Uterus (tissue), 2 donors: ENCODE results near the gene ELMO2.

Experiments
- POLR2A ChIP-seq, 2 donors: fragments of 450-650 bp; IDR thresholded peaks; one replicate each; pipeline ENCODE4 v1.6.1; 2016; ENCODE audit warnings: antibody characterized with exemption in 2 of 2, mild to moderate bottlenecking in 1 of 2, moderate library complexity in 1 of 2
- TF ChIP-seq, protein P1 (sequence below), 4 experiments: fragments of 200-600 bp in 2 of 4; fragments of 450-650 bp in 2 of 4; sonication (generic) in 2 of 4; IDR thresholded peaks; one replicate each; pipeline ENCODE4 v1.5.1; 2016 to 2019; ENCODE audit warnings: antibody characterized with exemption in 4 of 4, mild to moderate bottlenecking in 2 of 4, moderate library complexity in 1 of 4

DNA sequence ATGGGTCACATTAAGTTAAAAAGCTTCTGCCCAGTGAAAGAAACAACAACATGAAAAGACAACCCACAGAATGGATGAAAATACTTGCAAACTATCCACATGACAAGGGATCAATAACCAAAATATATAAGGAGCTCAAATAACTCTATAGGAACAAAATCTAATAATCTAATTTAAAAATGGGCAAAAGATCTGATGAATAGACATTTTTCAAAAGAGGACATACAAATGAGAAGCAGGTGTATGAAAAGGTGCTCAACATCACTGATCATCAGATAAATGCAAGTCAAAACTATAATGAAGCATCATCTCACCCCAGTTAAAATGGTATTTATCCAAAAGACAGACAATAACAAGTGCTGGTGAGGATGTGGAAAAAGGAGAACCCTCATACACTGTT is 21.0 kb upstream of the ELMO2 start:
- TF ChIP-seq POLR2A (IDR thresholded peaks at IDR 0.05) = no peak
- TF ChIP-seq, protein P1, sequence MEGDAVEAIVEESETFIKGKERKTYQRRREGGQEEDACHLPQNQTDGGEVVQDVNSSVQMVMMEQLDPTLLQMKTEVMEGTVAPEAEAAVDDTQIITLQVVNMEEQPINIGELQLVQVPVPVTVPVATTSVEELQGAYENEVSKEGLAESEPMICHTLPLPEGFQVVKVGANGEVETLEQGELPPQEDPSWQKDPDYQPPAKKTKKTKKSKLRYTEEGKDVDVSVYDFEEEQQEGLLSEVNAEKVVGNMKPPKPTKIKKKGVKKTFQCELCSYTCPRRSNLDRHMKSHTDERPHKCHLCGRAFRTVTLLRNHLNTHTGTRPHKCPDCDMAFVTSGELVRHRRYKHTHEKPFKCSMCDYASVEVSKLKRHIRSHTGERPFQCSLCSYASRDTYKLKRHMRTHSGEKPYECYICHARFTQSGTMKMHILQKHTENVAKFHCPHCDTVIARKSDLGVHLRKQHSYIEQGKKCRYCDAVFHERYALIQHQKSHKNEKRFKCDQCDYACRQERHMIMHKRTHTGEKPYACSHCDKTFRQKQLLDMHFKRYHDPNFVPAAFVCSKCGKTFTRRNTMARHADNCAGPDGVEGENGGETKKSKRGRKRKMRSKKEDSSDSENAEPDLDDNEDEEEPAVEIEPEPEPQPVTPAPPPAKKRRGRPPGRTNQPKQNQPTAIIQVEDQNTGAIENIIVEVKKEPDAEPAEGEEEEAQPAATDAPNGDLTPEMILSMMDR (IDR thresholded peaks at IDR 0.05) = no peak
